Neural progenitor cell (in vitro differentiated cells): ENCODE results near the gene STN1. TPM values are rescaled to one million over a fixed set of nuclear protein-coding genes. Genes with fewer than 3 reads are reported as not detected.

Experiments
- DNase-seq: peaks from one replicate; pipeline ENCODE4 v3.0.0-alpha.2; 2016; ENCODE audit warnings: low spot score
- H2AFZ ChIP-seq: fragments of 200-600 bp; sonication (generic); replicated peaks from 2 replicates; pipeline ENCODE4 v1.6.1; 2016; ENCODE audit warnings: antibody characterized with exemption
- H3F3A ChIP-seq: fragments of 200-600 bp; sonication (generic); 2 replicates; pipeline ENCODE4 v1.6.1; 2016; ENCODE audit warnings: antibody characterized with exemption, low read depth
- H3K27ac ChIP-seq: fragments of 200-600 bp; sonication (generic); 2 replicates; pipeline ENCODE4 v1.5.1; 2016; ENCODE audit warnings: mild to moderate bottlenecking
- H3K27me3 ChIP-seq: fragments of 200-600 bp; sonication (generic); 2 replicates; pipeline ENCODE4 v1.6.1; 2016; ENCODE audit warnings: mild to moderate bottlenecking, moderate library complexity
- H3K36me3 ChIP-seq: fragments of 200-600 bp; sonication (generic); 2 replicates; pipeline ENCODE4 v1.5.1; 2016
- H3K4me1 ChIP-seq: fragments of 200-600 bp; sonication (generic); 2 replicates; pipeline ENCODE4 v1.6.1; 2016; ENCODE audit warnings: mixed run types
- H3K4me2 ChIP-seq: fragments of 200-600 bp; sonication (generic); 2 replicates; pipeline ENCODE4 v1.6.1; 2016
- H3K4me3 ChIP-seq: fragments of 200-600 bp; sonication (generic); 2 replicates; pipeline ENCODE4 v1.5.1; 2016
- H3K79me2 ChIP-seq: fragments of 200-600 bp; sonication (generic); 2 replicates; pipeline ENCODE4 v1.6.1; 2016; ENCODE audit warnings: low read depth
- H3K9ac ChIP-seq: fragments of 200-600 bp; sonication (generic); 2 replicates; pipeline ENCODE4 v1.6.1; 2016
- H3K9me3 ChIP-seq: fragments of 200-600 bp; sonication (generic); 2 replicates; pipeline ENCODE4 v1.5.1; 2016; ENCODE audit warnings: low read depth
- H4K20me1 ChIP-seq: fragments of 200-600 bp; sonication (generic); 2 replicates; pipeline ENCODE4 v1.6.1; 2016; ENCODE audit warnings: low read depth
- H3K27ac Mint-ChIP-seq: 3 replicates; pipeline ENCODE4 v1.8.0; 2021; ENCODE audit warnings: mixed read lengths
- H3K27me3 Mint-ChIP-seq: 2 replicates; pipeline ENCODE4 v1.8.0; 2022; ENCODE audit warnings: low read depth, mild to moderate bottlenecking, inconsistent platforms, moderate library complexity, mixed read lengths; ENCODE audit not compliant: insufficient read depth
- H3K36me3 Mint-ChIP-seq: 3 replicates; pipeline ENCODE4 v1.8.0; 2021; ENCODE audit warnings: mixed read lengths
- H3K4me1 Mint-ChIP-seq: 3 replicates; pipeline ENCODE4 v1.8.0; 2021; ENCODE audit warnings: mixed read lengths
- H3K4me3 Mint-ChIP-seq: 3 replicates; pipeline ENCODE4 v1.8.0; 2021; ENCODE audit warnings: mild to moderate bottlenecking, moderate library complexity, mixed read lengths
- H3K9me3 Mint-ChIP-seq: 3 replicates; pipeline ENCODE4 v1.8.0; 2020; ENCODE audit warnings: mixed read lengths
- EZH2 ChIP-seq: fragments of 200-600 bp; sonication (generic); IDR thresholded peaks from 2 replicates; pipeline ENCODE4 v1.6.1; 2017; ENCODE audit warnings: antibody characterized with exemption, mild to moderate bottlenecking, moderate library complexity
- EZH2phosphoT487 ChIP-seq: fragments of 200-600 bp; sonication (generic); IDR thresholded peaks from 2 replicates; pipeline ENCODE4 v1.6.1; 2017; ENCODE audit warnings: antibody characterized with exemption
- total RNA-seq: library from RNA; depleted of rRNA; stranded (reverse); fragments of >200 nt; gene quantifications from 2 replicates; pipeline ENCODE4 v1.2.3, GENCODE V29; 2015; ENCODE audit warnings: low replicate concordance
- TF ChIP-seq, protein P1 (sequence below): fragments of 200-600 bp; sonication (generic); IDR thresholded peaks from 2 replicates; pipeline ENCODE4 v1.5.1; 2017; ENCODE audit warnings: antibody characterized with exemption, mild to moderate bottlenecking

The STN1 gene
- total RNA-seq, 1 donor from 2014 or later: 32.0 TPM

DNA sequence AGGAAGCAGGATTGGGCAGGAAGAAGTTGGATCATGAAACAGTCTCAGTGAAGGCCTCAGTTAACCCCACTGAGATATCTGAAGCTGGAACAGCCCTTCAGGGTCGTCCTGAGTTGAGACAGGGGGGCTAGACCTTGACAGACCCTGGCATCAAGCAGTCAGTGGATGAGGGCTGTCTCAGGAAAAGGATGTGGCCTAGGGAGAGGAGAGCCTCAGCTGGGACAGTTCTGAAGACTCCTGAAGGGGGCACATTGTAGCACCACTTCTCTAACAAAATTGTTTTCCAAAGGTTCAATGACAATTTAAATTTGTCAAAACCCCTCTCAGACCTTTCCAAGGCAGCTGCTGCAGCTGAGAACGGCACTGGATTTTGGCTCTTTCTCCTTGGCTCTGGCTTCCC is 33.2 kb upstream of the STN1 start:
- Histone ChIP-seq H3F3A (no peaks in the 10 kb centered on the region), H3K36me3 (no peaks in the 10 kb centered on the region), H3K9ac (no peak overlapping the region), H3K4me3 (no peak overlapping the region), H3K4me2 (no peak overlapping the region), H3K9me3 (no peaks in the 10 kb centered on the region), H2AFZ (peak overlapping the region; percentile 81), H3K27me3 (no peaks in the 10 kb centered on the region), H4K20me1 (no peaks in the 10 kb centered on the region), H3K27ac (no peak overlapping the region), H3K4me1 (peaks cover 18% of the 10 kb centered on the region), H3K79me2 (no peaks in the 10 kb centered on the region)
- Mint-ChIP-seq H3K9me3 (peaks cover 8% of the 10 kb centered on the region), H3K27ac (no peak overlapping the region), H3K27me3 (no peaks in the 10 kb centered on the region), H3K4me3 (no peak overlapping the region), H3K4me1 (peaks cover 10% of the 10 kb centered on the region), H3K36me3 (peaks cover 2% of the 10 kb centered on the region)
- no peak for DNase-seq
- no peak for TF ChIP-seq EZH2
- TF ChIP-seq, protein P1, sequence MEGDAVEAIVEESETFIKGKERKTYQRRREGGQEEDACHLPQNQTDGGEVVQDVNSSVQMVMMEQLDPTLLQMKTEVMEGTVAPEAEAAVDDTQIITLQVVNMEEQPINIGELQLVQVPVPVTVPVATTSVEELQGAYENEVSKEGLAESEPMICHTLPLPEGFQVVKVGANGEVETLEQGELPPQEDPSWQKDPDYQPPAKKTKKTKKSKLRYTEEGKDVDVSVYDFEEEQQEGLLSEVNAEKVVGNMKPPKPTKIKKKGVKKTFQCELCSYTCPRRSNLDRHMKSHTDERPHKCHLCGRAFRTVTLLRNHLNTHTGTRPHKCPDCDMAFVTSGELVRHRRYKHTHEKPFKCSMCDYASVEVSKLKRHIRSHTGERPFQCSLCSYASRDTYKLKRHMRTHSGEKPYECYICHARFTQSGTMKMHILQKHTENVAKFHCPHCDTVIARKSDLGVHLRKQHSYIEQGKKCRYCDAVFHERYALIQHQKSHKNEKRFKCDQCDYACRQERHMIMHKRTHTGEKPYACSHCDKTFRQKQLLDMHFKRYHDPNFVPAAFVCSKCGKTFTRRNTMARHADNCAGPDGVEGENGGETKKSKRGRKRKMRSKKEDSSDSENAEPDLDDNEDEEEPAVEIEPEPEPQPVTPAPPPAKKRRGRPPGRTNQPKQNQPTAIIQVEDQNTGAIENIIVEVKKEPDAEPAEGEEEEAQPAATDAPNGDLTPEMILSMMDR: no peak
- no peak for TF ChIP-seq EZH2phosphoT487

DNA sequence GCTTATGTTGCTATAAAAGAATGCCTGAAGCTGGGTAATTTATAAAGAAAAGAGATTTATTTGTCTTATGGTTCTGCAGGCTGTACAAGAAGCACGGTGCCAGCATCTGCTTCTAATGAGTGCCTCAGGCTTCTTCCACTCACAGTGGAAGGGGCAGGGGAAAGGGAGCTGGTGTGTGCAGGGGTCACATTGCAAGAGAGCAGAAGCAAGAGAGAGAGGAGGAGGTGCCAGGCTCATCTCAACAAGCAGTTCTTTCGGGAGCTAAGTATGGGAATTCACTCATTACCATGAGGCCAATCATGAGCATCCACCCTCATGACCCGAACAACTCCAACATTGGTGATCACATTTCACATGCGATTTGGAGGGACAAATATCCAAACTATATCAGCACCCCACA is 31.7 kb upstream of the STN1 start:
- Mint-ChIP-seq H3K36me3 (peaks cover 2% of the 10 kb centered on the region), H3K27me3 (no peaks in the 10 kb centered on the region), H3K9me3 (peaks cover 6% of the 10 kb centered on the region), H3K4me1 (peaks cover 10% of the 10 kb centered on the region), H3K4me3 (no peak overlapping the region), H3K27ac (no peak overlapping the region)
- H3K27ac ChIP-seq: no peak overlapping the region
- no peaks in the 10 kb centered on the region for H3K9me3 ChIP-seq
- H3K27me3 ChIP-seq: no peaks in the 10 kb centered on the region
- no peaks in the 10 kb centered on the region for H4K20me1 ChIP-seq
- H3K36me3 ChIP-seq: no peaks in the 10 kb centered on the region
- no peaks in the 10 kb centered on the region for H3K79me2 ChIP-seq
- H2AFZ ChIP-seq: peak overlapping the region; percentile 44
- no peak overlapping the region for H3K4me3 ChIP-seq
- no peak overlapping the region for H3K9ac ChIP-seq
- no peak overlapping the region for H3K4me2 ChIP-seq
- peaks cover 18% of the 10 kb centered on the region for H3K4me1 ChIP-seq
- no peak for DNase-seq
- no peaks in the 10 kb centered on the region for H3F3A ChIP-seq
- TF ChIP-seq, protein P1: no peak
- TF ChIP-seq EZH2phosphoT487 (no peak), EZH2 (no peak)

DNA sequence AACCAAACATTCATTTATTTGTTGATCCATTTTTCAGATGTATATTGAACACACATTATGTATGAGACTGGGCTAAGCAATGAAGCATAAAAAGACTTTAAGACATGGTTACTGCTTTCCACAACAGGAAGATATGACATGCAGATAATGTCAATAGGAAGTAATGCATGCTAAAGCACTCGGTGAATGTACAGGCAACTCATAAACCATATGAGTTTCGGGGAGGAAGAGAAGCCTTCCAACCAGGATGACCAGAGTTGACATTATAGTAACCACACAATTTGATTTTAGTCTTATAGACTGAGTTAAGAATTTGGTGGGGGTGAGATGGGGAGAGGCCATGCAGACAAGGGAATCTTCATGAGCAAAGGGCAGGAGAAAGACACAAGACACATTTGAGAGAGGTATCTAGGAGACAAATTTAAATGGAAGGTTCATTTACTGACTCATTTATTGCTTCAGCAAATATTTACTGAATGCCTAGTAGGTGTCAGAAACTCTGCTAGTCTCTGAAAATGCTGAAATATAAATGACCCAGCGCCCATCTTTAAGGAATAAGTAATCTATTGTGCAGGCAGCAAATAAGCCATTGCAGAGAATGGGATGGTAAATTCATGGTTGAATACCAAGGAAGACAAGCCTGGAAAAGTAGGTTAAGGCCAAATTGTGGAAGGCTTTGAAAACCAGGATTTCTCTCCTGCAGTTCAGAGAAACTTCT is 30.0 kb upstream of the STN1 start:
- H3K4me2 ChIP-seq: no peak overlapping the region
- no peaks in the 10 kb centered on the region for H4K20me1 ChIP-seq
- Mint-ChIP-seq H3K27ac (no peak overlapping the region), H3K4me3 (no peak overlapping the region), H3K4me1 (peaks cover 10% of the 10 kb centered on the region), H3K9me3 (no peaks in the 10 kb centered on the region), H3K27me3 (peaks cover under 1% of the 10 kb centered on the region), H3K36me3 (no peaks in the 10 kb centered on the region)
- TF ChIP-seq EZH2 (no peak), EZH2phosphoT487 (no peak)
- TF ChIP-seq, protein P1: no peak
- no peak overlapping the region for H3K4me3 ChIP-seq
- H3K9me3 ChIP-seq: no peaks in the 10 kb centered on the region
- H3K79me2 ChIP-seq: no peaks in the 10 kb centered on the region
- H3K9ac ChIP-seq: no peak overlapping the region
- peaks cover 18% of the 10 kb centered on the region for H3K4me1 ChIP-seq
- H2AFZ ChIP-seq: peak overlapping the region; percentile 31
- no peaks in the 10 kb centered on the region for H3F3A ChIP-seq
- H3K27me3 ChIP-seq: no peaks in the 10 kb centered on the region
- no peak for DNase-seq
- H3K36me3 ChIP-seq: no peaks in the 10 kb centered on the region
- H3K27ac ChIP-seq: no peak overlapping the region
